T-cell (primary cell): Measurements from ENCODE around the gene FBXO40. TPM values are rescaled to one million over a fixed set of nuclear protein-coding genes. Genes with fewer than 3 reads are reported as not detected.

Source experiments
- ATAC-seq, 4 experiments: fragments of 200-7000 bp in 3 of 4; fragments of 150-1000 bp in 1 of 4; cut with Tn5 transposase; replicated peaks in 1 of 4; 1 replicate in 3 of 4; 2 replicates in 1 of 4; pipeline ENCODE4 v1.10.0; 2021; ENCODE audit warnings: moderate library complexity in 3 of 4, mild to moderate bottlenecking in 2 of 4, moderate number of reproducible peaks in 1 of 4
- CTCF ChIA-PET, 2 donors: fragments of 300-600 bp; sonication (Branson Sonifier 250); formaldehyde crosslinking; loops; one replicate each; lab custom pipeline; 2022; ENCODE audit warnings: antibody characterized with exemption in 2 of 2; lab: Charles Lee
- POLR2A ChIA-PET, 2 donors: fragments of 300-600 bp; sonication (Branson Sonifier 250); formaldehyde crosslinking; loops; one replicate each; lab custom pipeline; 2022; ENCODE audit warnings: antibody characterized with exemption in 2 of 2; lab: Charles Lee
- DNase-seq, 35 experiments: peaks; one replicate each; pipeline versions ENCODE4 v3.0.0 to v3.0.0-alpha.2; 2013 to 2023
- H3K27ac ChIP-seq: one replicate; pipeline ENCODE4 v1.5.1; 2013; ENCODE audit warnings: low read length
- H3K27me3 ChIP-seq, 2 experiments: replicated peaks in 1 of 2; 1 replicate in 1 of 2; 2 replicates in 1 of 2; pipeline versions ENCODE4 v1.6.1 to v1.7.0; 2013; ENCODE audit warnings: low read length in 1 of 2, mixed read lengths in 1 of 2; ENCODE audit not compliant: control insufficient read depth in 2 of 2, insufficient read depth in 2 of 2; ENCODE audit errors: extremely low read depth in 1 of 2
- H3K36me3 ChIP-seq, 2 donors: 1 replicate in 1 of 2; 2 replicates in 1 of 2; pipeline versions ENCODE4 v1.6.1 to v1.7.0; 2013; ENCODE audit warnings: low read length in 1 of 2; ENCODE audit not compliant: control insufficient read depth in 2 of 2, insufficient read depth in 1 of 2; ENCODE audit errors: extremely low read depth in 1 of 2
- H3K4me1 ChIP-seq, 2 experiments: 1 replicate in 1 of 2; 2 replicates in 1 of 2; pipeline versions ENCODE4 v1.6.1 to v1.7.0; 2013; ENCODE audit warnings: low read length in 2 of 2, mixed read lengths in 1 of 2; ENCODE audit not compliant: insufficient read depth in 2 of 2, control insufficient read depth in 1 of 2; ENCODE audit errors: extremely low read depth in 1 of 2
- H3K4me3 ChIP-seq, 2 donors: 1 replicate in 1 of 2; 2 replicates in 1 of 2; pipeline versions ENCODE4 v1.5.1 to v1.7.0; 2013; ENCODE audit warnings: mild to moderate bottlenecking in 2 of 2, low read length in 1 of 2, moderate library complexity in 1 of 2; ENCODE audit not compliant: control insufficient read depth in 1 of 2; ENCODE audit errors: extremely low read depth in 1 of 2
- H3K9me3 ChIP-seq: 2 replicates; pipeline ENCODE4 v1.7.0; 2013
- H3K27ac Mint-ChIP-seq, 2 donors: one replicate each; pipeline ENCODE4 v1.8.0; 2020 to 2021; ENCODE audit warnings: mild to moderate bottlenecking in 2 of 2, mixed read lengths in 2 of 2
- H3K27me3 Mint-ChIP-seq, 2 donors: one replicate each; pipeline ENCODE4 v1.8.0; 2021 to 2022; ENCODE audit warnings: mixed read lengths in 2 of 2
- H3K36me3 Mint-ChIP-seq: one replicate; pipeline ENCODE4 v1.8.0; 2021; ENCODE audit warnings: mixed read lengths
- H3K4me1 Mint-ChIP-seq, 3 donors: one replicate each; pipeline ENCODE4 v1.8.0; 2020 to 2022; ENCODE audit warnings: mixed read lengths in 3 of 3, mild to moderate bottlenecking in 1 of 3
- H3K4me3 Mint-ChIP-seq, 3 donors: one replicate each; pipeline ENCODE4 v1.8.0; 2020 to 2022; ENCODE audit warnings: mild to moderate bottlenecking in 3 of 3, mixed read lengths in 3 of 3, moderate library complexity in 3 of 3
- H3K9me3 Mint-ChIP-seq, 3 donors: one replicate each; pipeline ENCODE4 v1.8.0; 2020 to 2022; ENCODE audit warnings: mixed read lengths in 3 of 3
- WGBS: methylation state at CpG from one replicate; pipeline ENCODE4 v1.1.5; 2013; ENCODE audit warnings: missing lambda C conversion rate; ENCODE audit not compliant: insufficient coverage; 5-methylcytosine and 5-hydroxymethylcytosine counted together
- total RNA-seq, 35 experiments: library from RNA in 6 of 35; stranded (reverse) in 6 of 35; fragments of 120-200 nt in 1 of 35; gene quantifications; one replicate each; pipeline versions ENCODE4 v1.2.1 to v1.2.4 and lab custom pipeline; 2013 to 2026

FBXO40 gene
- total RNA-seq, 5 donors from 2014 or later (not counting 1 experiment from before 2014, with no cell fraction given) = not detected

GRCh38 chr3:121662742-121663141 is 69.6 kb downstream of the FBXO40 start:
- H3K4me3 Mint-ChIP-seq = no peak overlapping the region
- H3K27me3 Mint-ChIP-seq = no peaks in the 10 kb centered on the region

GRCh38 chr3:121663171-121663847 is 70.1 kb downstream of the FBXO40 start:
- peaks cover 33 to 36% (median 35%) of the 10 kb centered on the region in 3 donors for H3K4me1 Mint-ChIP-seq
- no peaks in the 10 kb centered on the region for H3K9me3 Mint-ChIP-seq
- no peaks in the 10 kb centered on the region for H3K27me3 ChIP-seq
- no peaks in the 10 kb centered on the region for H3K9me3 ChIP-seq
- H3K4me3 Mint-ChIP-seq = no peak overlapping the region
- no CpG with 5 or more reads among the region's 2 CpGs for WGBS
- H3K27ac Mint-ChIP-seq = no peak overlapping the region
- peaks cover 0 to 67% of the 10 kb centered on the region in 2 donors for H3K36me3 ChIP-seq
- no peak for ATAC-seq
- DNase-seq = no peak
- no peak overlapping the region for H3K4me3 ChIP-seq
- no peak overlapping the region for H3K27ac ChIP-seq
- no peaks in the 10 kb centered on the region for H3K27me3 Mint-ChIP-seq
- H3K36me3 Mint-ChIP-seq = peaks cover 62% of the 10 kb centered on the region
- peaks cover 18 to 24% of the 10 kb centered on the region in 2 experiments for H3K4me1 ChIP-seq
- POLR2A ChIA-PET = interaction anchor here in 1 of 2 donors (0.6 kb wide), 1 partner anchor 141 kb away, joined by 3 read pairs; no protein-coding TSS in a partner anchor
- CTCF ChIA-PET = interaction anchor here in 1 of 2 donors (0.6 kb wide), 1 partner anchor 116 kb away, joined by 4 read pairs; no protein-coding TSS in a partner anchor

More at GRCh38 chr3:121662742-121663141, 69.6 kb downstream of the FBXO40 start:
- Mint-ChIP-seq H3K36me3 (peaks cover 63% of the 10 kb centered on the region), H3K27ac (peak overlapping the region in 1 of 2 donors; percentile 31), H3K4me1 (peaks cover 38 to 42% (median 41%) of the 10 kb centered on the region in 3 donors), H3K9me3 (no peaks in the 10 kb centered on the region)
- no peak for DNase-seq
- ATAC-seq = no peak
- Histone ChIP-seq H3K9me3 (no peaks in the 10 kb centered on the region), H3K4me1 (peaks cover 18 to 30% of the 10 kb centered on the region in 2 experiments), H3K4me3 (no peak overlapping the region), H3K27me3 (no peaks in the 10 kb centered on the region), H3K27ac (no peak overlapping the region), H3K36me3 (peaks cover 0 to 68% of the 10 kb centered on the region in 2 donors)
- ChIA-PET POLR2A (interaction anchor here in 1 of 2 donors (0.5 kb wide), 1 partner anchor 368 kb away, joined by 3 read pairs; no protein-coding TSS in a partner anchor), CTCF (no interaction called here)

- H3K27me3 Mint-ChIP-seq = no peaks in the 10 kb centered on the region
- DNase-seq (no peak), ATAC-seq (no peak)
- no peak overlapping the region for H3K4me3 Mint-ChIP-seq
- H3K27ac Mint-ChIP-seq = no peak overlapping the region
- Histone ChIP-seq H3K36me3 (peaks cover 0 to 77% of the 10 kb centered on the region in 2 donors), H3K4me3 (no peak overlapping the region), H3K27ac (no peak overlapping the region), H3K9me3 (no peaks in the 10 kb centered on the region), H3K27me3 (no peaks in the 10 kb centered on the region), H3K4me1 (peaks cover 5 to 6% of the 10 kb centered on the region in 2 experiments)
- ChIA-PET CTCF (no interaction called here), POLR2A (no interaction called here)
- H3K9me3 Mint-ChIP-seq = no peaks in the 10 kb centered on the region
- peaks cover 60% of the 10 kb centered on the region for H3K36me3 Mint-ChIP-seq
- H3K4me1 Mint-ChIP-seq = peaks cover 11 to 15% (median 13%) of the 10 kb centered on the region in 3 donors
- WGBS = no CpG with 5 or more reads among the region's 2 CpGs
Measured at GRCh38 chr3:121665488-121665887, 72.3 kb downstream of the FBXO40 start.

GRCh38 chr3:121667333-121667732 is 74.2 kb downstream of the FBXO40 start:
- WGBS = 100% methylated on average over 4 of the region's 4 CpGs
- H3K9me3 Mint-ChIP-seq = no peaks in the 10 kb centered on the region
- CTCF ChIA-PET = no interaction called here
- H3K27ac ChIP-seq = no peak overlapping the region
- no peaks in the 10 kb centered on the region for H3K27me3 Mint-ChIP-seq
- no peak overlapping the region for H3K27ac Mint-ChIP-seq
- no peaks in the 10 kb centered on the region for H3K4me1 Mint-ChIP-seq
- peaks cover 0 to 83% of the 10 kb centered on the region in 2 donors for H3K36me3 ChIP-seq
- H3K4me1 ChIP-seq = no peaks in the 10 kb centered on the region
- H3K9me3 ChIP-seq = no peaks in the 10 kb centered on the region
- DNase-seq (no peak), ATAC-seq (no peak)
- POLR2A ChIA-PET = interaction anchor here (0.5 to 1.2 kb wide), 2 partner anchors 12 to 67 kb away, joined by 4 to 5 read pairs; no protein-coding TSS in a partner anchor
- peaks cover 72% of the 10 kb centered on the region for H3K36me3 Mint-ChIP-seq
- H3K27me3 ChIP-seq = no peaks in the 10 kb centered on the region
- H3K4me3 ChIP-seq = no peak overlapping the region
- H3K4me3 Mint-ChIP-seq = no peak overlapping the region

GRCh38 chr3:121670676-121671075 is 77.5 kb downstream of the FBXO40 start:
- no peaks in the 10 kb centered on the region for H3K9me3 Mint-ChIP-seq
- no peak for ATAC-seq
- no peak for DNase-seq
- H3K4me1 ChIP-seq = no peaks in the 10 kb centered on the region
- no peak overlapping the region for H3K4me3 Mint-ChIP-seq
- CTCF ChIA-PET = no interaction called here
- peaks cover 0 to 70% of the 10 kb centered on the region in 2 donors for H3K36me3 ChIP-seq
- no peaks in the 10 kb centered on the region for H3K4me1 Mint-ChIP-seq
- H3K27ac Mint-ChIP-seq = no peak overlapping the region
- H3K27ac ChIP-seq = no peak overlapping the region
- no peak overlapping the region for H3K4me3 ChIP-seq
- H3K9me3 ChIP-seq = no peaks in the 10 kb centered on the region
- POLR2A ChIA-PET = interaction anchor here in 1 of 2 donors (0.6 kb wide), 1 partner anchor 166 kb away, joined by 3 read pairs; no protein-coding TSS in a partner anchor
- H3K27me3 Mint-ChIP-seq = no peaks in the 10 kb centered on the region
- H3K36me3 Mint-ChIP-seq = peaks cover 66% of the 10 kb centered on the region
- H3K27me3 ChIP-seq = no peaks in the 10 kb centered on the region

- no peak overlapping the region for H3K4me3 Mint-ChIP-seq
- H3K4me1 Mint-ChIP-seq = no peaks in the 10 kb centered on the region
- peaks cover 74% of the 10 kb centered on the region for H3K36me3 Mint-ChIP-seq
- no CpG with 5 or more reads among the region's 2 CpGs for WGBS
- no peaks in the 10 kb centered on the region for H3K9me3 Mint-ChIP-seq
- ChIA-PET POLR2A (no interaction called here), CTCF (no interaction called here)
- Histone ChIP-seq H3K4me3 (no peak overlapping the region), H3K4me1 (no peaks in the 10 kb centered on the region), H3K27ac (no peak overlapping the region), H3K9me3 (no peaks in the 10 kb centered on the region), H3K36me3 (peaks cover 0 to 74% of the 10 kb centered on the region in 2 donors), H3K27me3 (no peaks in the 10 kb centered on the region)
- no peak for ATAC-seq
- no peaks in the 10 kb centered on the region for H3K27me3 Mint-ChIP-seq
- DNase-seq = no peak
- H3K27ac Mint-ChIP-seq = no peak overlapping the region
Measured at GRCh38 chr3:121677141-121677540, 84.0 kb downstream of the FBXO40 start.
